ENCODE data around the gene AKAP12. TPM values are rescaled to one million over a fixed set of nuclear protein-coding genes. Genes with fewer than 3 reads are reported as not detected.

Gene AKAP12
- polyA plus RNA-seq, 1 donor from 2014 or later = 21.5 TPM

DNA sequence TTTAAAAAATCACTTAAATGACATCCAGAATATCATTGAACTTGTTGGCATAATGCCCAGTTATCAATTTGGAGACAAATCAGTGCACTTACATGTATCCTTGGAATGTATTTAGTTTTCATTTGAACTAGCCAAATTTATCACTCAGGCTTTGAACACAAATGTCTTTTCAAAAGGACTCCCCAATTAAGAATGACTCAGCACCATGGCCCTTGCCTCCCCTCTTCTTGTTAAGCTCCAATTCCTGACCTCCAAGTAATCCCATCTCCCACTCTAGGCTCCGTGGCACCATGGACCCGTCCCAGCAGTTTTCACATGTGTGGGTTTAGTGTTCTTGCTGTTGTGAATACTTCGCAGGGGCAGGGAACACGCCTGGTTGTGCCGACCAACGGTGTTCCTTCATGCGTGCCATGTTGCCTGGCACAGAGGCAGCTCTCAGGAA lies 2.7 kb downstream of the AKAP12 start:
- no peak overlapping the region for H3K27ac ChIP-seq (ENCODE audit: low read length)
- peak overlapping the region; percentile 94 for H3K9ac ChIP-seq (ENCODE audit: low read length)
- no peak for TF ChIP-seq MXI1 (conservative IDR thresholded peaks at IDR 0.05; ENCODE audit: poor library complexity, severe bottlenecking)
- TF ChIP-seq, protein P1, sequence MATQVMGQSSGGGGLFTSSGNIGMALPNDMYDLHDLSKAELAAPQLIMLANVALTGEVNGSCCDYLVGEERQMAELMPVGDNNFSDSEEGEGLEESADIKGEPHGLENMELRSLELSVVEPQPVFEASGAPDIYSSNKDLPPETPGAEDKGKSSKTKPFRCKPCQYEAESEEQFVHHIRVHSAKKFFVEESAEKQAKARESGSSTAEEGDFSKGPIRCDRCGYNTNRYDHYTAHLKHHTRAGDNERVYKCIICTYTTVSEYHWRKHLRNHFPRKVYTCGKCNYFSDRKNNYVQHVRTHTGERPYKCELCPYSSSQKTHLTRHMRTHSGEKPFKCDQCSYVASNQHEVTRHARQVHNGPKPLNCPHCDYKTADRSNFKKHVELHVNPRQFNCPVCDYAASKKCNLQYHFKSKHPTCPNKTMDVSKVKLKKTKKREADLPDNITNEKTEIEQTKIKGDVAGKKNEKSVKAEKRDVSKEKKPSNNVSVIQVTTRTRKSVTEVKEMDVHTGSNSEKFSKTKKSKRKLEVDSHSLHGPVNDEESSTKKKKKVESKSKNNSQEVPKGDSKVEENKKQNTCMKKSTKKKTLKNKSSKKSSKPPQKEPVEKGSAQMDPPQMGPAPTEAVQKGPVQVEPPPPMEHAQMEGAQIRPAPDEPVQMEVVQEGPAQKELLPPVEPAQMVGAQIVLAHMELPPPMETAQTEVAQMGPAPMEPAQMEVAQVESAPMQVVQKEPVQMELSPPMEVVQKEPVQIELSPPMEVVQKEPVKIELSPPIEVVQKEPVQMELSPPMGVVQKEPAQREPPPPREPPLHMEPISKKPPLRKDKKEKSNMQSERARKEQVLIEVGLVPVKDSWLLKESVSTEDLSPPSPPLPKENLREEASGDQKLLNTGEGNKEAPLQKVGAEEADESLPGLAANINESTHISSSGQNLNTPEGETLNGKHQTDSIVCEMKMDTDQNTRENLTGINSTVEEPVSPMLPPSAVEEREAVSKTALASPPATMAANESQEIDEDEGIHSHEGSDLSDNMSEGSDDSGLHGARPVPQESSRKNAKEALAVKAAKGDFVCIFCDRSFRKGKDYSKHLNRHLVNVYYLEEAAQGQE (IDR thresholded peaks at IDR 0.05; ENCODE audit: borderline replicate concordance) = no peak
- no peak for TF ChIP-seq POLR2AphosphoS5 (IDR thresholded peaks at IDR 0.05)
- TF ChIP-seq EP300 (conservative IDR thresholded peaks at IDR 0.05; ENCODE audit: poor library complexity, severe bottlenecking) = no peak
- no peak for TF ChIP-seq SMC3 (conservative IDR thresholded peaks at IDR 0.05; ENCODE audit: poor library complexity)
- no peak for TF ChIP-seq EZH2 (IDR thresholded peaks at IDR 0.05; ENCODE audit: borderline replicate concordance, insufficient read depth, low read length, poor library complexity, severe bottlenecking)
- H4K20me1 ChIP-seq (ENCODE audit: insufficient read depth) = no peaks in the 10 kb centered on the region
- peak overlapping the region; percentile 82 for H3K4me3 ChIP-seq (ENCODE audit: low read length)
- peak overlapping the region; percentile 98 for H3K4me2 ChIP-seq (ENCODE audit: low read length)
- H3K9me2 ChIP-seq (ENCODE audit: insufficient read depth, low read length) = no peaks in the 10 kb centered on the region
- H3K79me2 ChIP-seq (replicated peaks; ENCODE audit: insufficient read depth, low read length) = peaks cover 42% of the 10 kb centered on the region
- no peaks in the 10 kb centered on the region for H3K27me3 ChIP-seq (ENCODE audit: insufficient read depth, low read depth, low read length)
- no peaks in the 10 kb centered on the region for H3K9me3 ChIP-seq (ENCODE audit: low read length)
- no peak overlapping the region for H2AFZ ChIP-seq (ENCODE audit: low read depth, low read length)
- H3F3A ChIP-seq (ENCODE audit: insufficient read depth, low read length, poor library complexity, severe bottlenecking) = peaks cover 8% of the 10 kb centered on the region
- no peaks in the 10 kb centered on the region for H3K36me3 ChIP-seq (ENCODE audit: insufficient read depth, low read length)

DNA sequence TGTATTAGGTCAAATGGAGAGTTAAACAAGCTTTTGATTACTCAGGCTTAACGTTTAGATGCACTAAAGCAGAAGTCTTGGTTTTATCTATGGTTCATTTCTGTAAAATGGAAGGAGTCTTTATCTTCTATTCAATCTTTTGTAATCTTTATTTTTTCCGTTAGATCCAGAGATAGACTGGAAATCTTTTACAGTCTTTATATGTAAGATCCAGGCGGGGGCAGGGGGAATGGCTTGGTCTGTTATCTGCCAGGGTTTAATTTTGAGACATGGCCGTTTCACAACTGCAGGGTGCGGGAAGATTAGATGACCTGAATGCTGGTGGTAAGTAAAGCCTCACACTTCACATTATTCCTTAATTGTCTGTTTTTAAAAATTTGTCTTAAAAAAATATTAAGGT lies 3.7 kb downstream of the AKAP12 start:
- no peak overlapping the region for H3K27ac ChIP-seq (ENCODE audit: low read length)
- peaks cover 8% of the 10 kb centered on the region for H3F3A ChIP-seq (ENCODE audit: insufficient read depth, low read length, poor library complexity, severe bottlenecking)
- H3K36me3 ChIP-seq (ENCODE audit: insufficient read depth, low read length) = no peaks in the 10 kb centered on the region
- no peaks in the 10 kb centered on the region for H3K9me3 ChIP-seq (ENCODE audit: low read length)
- H3K9ac ChIP-seq (ENCODE audit: low read length) = no peak overlapping the region
- H3K79me2 ChIP-seq (replicated peaks; ENCODE audit: insufficient read depth, low read length) = peaks cover 42% of the 10 kb centered on the region
- H2AFZ ChIP-seq (ENCODE audit: low read depth, low read length) = no peak overlapping the region
- H3K4me2 ChIP-seq (ENCODE audit: low read length) = no peak overlapping the region
- H4K20me1 ChIP-seq (ENCODE audit: insufficient read depth) = no peaks in the 10 kb centered on the region
- TF ChIP-seq SMC3 (conservative IDR thresholded peaks at IDR 0.05; ENCODE audit: poor library complexity) (no peak), MXI1 (conservative IDR thresholded peaks at IDR 0.05; ENCODE audit: poor library complexity, severe bottlenecking) (no peak)
- H3K4me3 ChIP-seq (ENCODE audit: low read length) = peak overlapping the region; percentile 82
- H3K27me3 ChIP-seq (ENCODE audit: insufficient read depth, low read depth, low read length) = no peaks in the 10 kb centered on the region
- no peaks in the 10 kb centered on the region for H3K9me2 ChIP-seq (ENCODE audit: insufficient read depth, low read length)

DNA sequence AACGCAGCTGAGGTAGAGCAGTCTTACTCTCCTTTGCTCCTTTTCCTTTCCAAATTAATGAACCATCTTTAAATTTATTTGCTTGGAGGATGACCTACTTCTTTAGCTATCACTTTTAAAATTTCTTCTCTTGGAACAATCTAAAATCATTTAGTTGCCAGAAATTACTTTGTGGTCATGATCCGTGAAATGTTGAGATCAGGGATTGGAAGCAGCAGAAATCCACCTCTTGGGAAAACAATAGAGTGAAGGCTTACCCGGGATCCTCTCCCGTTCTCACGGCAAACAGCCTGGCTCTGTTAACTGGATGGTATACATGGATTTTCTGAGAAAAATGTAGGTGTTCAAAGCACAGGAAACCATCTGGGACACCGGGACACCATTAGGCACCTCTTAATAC lies 7.7 kb downstream of the AKAP12 start:
- H3K27ac ChIP-seq (ENCODE audit: low read length) = no peak overlapping the region
- H3K79me2 ChIP-seq (replicated peaks; ENCODE audit: insufficient read depth, low read length) = peaks cover 34% of the 10 kb centered on the region
- no peaks in the 10 kb centered on the region for H3K9me3 ChIP-seq (ENCODE audit: low read length)
- H4K20me1 ChIP-seq (ENCODE audit: insufficient read depth) = no peaks in the 10 kb centered on the region
- no peak overlapping the region for H3K9ac ChIP-seq (ENCODE audit: low read length)
- H2AFZ ChIP-seq (ENCODE audit: low read depth, low read length) = no peak overlapping the region
- no peaks in the 10 kb centered on the region for H3K27me3 ChIP-seq (ENCODE audit: insufficient read depth, low read depth, low read length)
- peaks cover 1% of the 10 kb centered on the region for H3F3A ChIP-seq (ENCODE audit: insufficient read depth, low read length, poor library complexity, severe bottlenecking)
- TF ChIP-seq RAD21 (conservative IDR thresholded peaks at IDR 0.05) = no peak
- no peak for TF ChIP-seq MXI1 (conservative IDR thresholded peaks at IDR 0.05; ENCODE audit: poor library complexity, severe bottlenecking)
- no peak for TF ChIP-seq EZH2 (IDR thresholded peaks at IDR 0.05; ENCODE audit: borderline replicate concordance, insufficient read depth, low read length, poor library complexity, severe bottlenecking)
- TF ChIP-seq SMC3 (conservative IDR thresholded peaks at IDR 0.05; ENCODE audit: poor library complexity) = no peak
- TF ChIP-seq, protein P2, sequence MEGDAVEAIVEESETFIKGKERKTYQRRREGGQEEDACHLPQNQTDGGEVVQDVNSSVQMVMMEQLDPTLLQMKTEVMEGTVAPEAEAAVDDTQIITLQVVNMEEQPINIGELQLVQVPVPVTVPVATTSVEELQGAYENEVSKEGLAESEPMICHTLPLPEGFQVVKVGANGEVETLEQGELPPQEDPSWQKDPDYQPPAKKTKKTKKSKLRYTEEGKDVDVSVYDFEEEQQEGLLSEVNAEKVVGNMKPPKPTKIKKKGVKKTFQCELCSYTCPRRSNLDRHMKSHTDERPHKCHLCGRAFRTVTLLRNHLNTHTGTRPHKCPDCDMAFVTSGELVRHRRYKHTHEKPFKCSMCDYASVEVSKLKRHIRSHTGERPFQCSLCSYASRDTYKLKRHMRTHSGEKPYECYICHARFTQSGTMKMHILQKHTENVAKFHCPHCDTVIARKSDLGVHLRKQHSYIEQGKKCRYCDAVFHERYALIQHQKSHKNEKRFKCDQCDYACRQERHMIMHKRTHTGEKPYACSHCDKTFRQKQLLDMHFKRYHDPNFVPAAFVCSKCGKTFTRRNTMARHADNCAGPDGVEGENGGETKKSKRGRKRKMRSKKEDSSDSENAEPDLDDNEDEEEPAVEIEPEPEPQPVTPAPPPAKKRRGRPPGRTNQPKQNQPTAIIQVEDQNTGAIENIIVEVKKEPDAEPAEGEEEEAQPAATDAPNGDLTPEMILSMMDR (IDR thresholded peaks at IDR 0.05; ENCODE audit: poor library complexity, severe bottlenecking) = no peak
- TF ChIP-seq, protein P1 (IDR thresholded peaks at IDR 0.05; ENCODE audit: borderline replicate concordance) = no peak
- TF ChIP-seq EP300 (conservative IDR thresholded peaks at IDR 0.05; ENCODE audit: poor library complexity, severe bottlenecking) = no peak
- no peak for TF ChIP-seq POLR2AphosphoS5 (IDR thresholded peaks at IDR 0.05)
- no peak for TF ChIP-seq TAF1 (IDR thresholded peaks at IDR 0.05; ENCODE audit: low read depth)
- H3K4me2 ChIP-seq (ENCODE audit: low read length) = no peak overlapping the region
- H3K9me2 ChIP-seq (ENCODE audit: insufficient read depth, low read length) = no peaks in the 10 kb centered on the region
- H3K4me3 ChIP-seq (ENCODE audit: low read length) = no peak overlapping the region
- H3K36me3 ChIP-seq (ENCODE audit: insufficient read depth, low read length) = no peaks in the 10 kb centered on the region

Measured in neural cell (in vitro differentiated cells).